Body of pancreas (tissue), 4 donors: Measurements from ENCODE around the gene PAX2. TPM values are rescaled to one million over a fixed set of nuclear protein-coding genes. Genes with fewer than 3 reads are reported as not detected.
A peak's percentile ranks its signal among the peaks of the same experiment; 100 is the strongest.

Experiments
- ATAC-seq: fragments of 150-250 bp; one replicate; pipeline ENCODE4 v1.9.1; 2016
- DNase-seq, 4 donors: peaks; one replicate each; pipeline ENCODE4 v3.0.0-alpha.2; 2019
- H3K27ac ChIP-seq, 4 donors: fragments of 200-600 bp; sonication (generic); 1 replicate in 3 of 4; 2 replicates in 1 of 4; pipeline versions ENCODE4 v1.5.1 to v1.6.1; 2016 to 2019; ENCODE audit warnings: mild to moderate bottlenecking in 1 of 4, mixed read lengths in 1 of 4, moderate library complexity in 1 of 4
- H3K27me3 ChIP-seq, 2 donors: fragments of 200-600 bp; sonication (generic); one replicate each; pipeline ENCODE4 v1.6.0; 2016; ENCODE audit warnings: mild to moderate bottlenecking in 1 of 2
- H3K36me3 ChIP-seq, 2 donors: fragments of 200-600 bp; sonication (generic); replicated peaks in 1 of 2; 2 replicates each; pipeline ENCODE4 v1.5.1; 2016; ENCODE audit warnings: low read depth in 2 of 2; ENCODE audit not compliant: insufficient read depth in 1 of 2
- H3K4me1 ChIP-seq: fragments of 200-600 bp; sonication (generic); one replicate; pipeline ENCODE4 v1.6.0; 2016
- H3K4me3 ChIP-seq, 2 donors: fragments of 200-600 bp; sonication (generic); 1 replicate in 1 of 2; 2 replicates in 1 of 2; pipeline ENCODE4 v1.5.1; 2016 to 2019
- H3K9me3 ChIP-seq, 3 donors: fragments of 200-600 bp; sonication (generic); 1 replicate in 2 of 3; 2 replicates in 1 of 3; pipeline ENCODE4 v1.5.1; 2016
- POLR2A ChIP-seq, 3 donors: fragments of 450-650 bp; IDR thresholded peaks; one replicate each; pipeline ENCODE4 v1.6.1; 2016; ENCODE audit warnings: antibody characterized with exemption in 3 of 3, mild to moderate bottlenecking in 2 of 3
- WGBS, 2 donors: methylation state at CpG; one replicate each; pipeline ENCODE4 v1.1.5; 2017; 5-methylcytosine and 5-hydroxymethylcytosine counted together
- intact Hi-C: fragments of 100-400 bp; cut with DNase I; formaldehyde crosslinking; loops from one replicate; pipeline ENCODE4 v1.15.1; 2023
- total RNA-seq, 2 donors: library from RNA; depleted of rRNA; stranded (reverse); fragments of >200 nt; gene quantifications; one replicate each; pipeline ENCODE4 v1.1.0, GENCODE V29; 2016
- TF ChIP-seq, protein P1 (sequence below), 7 experiments: fragments of 450-650 bp in 4 of 7; fragments of 200-600 bp in 3 of 7; sonication (generic) in 3 of 7; IDR thresholded peaks; one replicate each; pipeline ENCODE4 v1.5.1; 2016 to 2019; ENCODE audit warnings: antibody characterized with exemption in 7 of 7

PAX2 gene
- total RNA-seq, 2 donors from 2014 or later, result under 0.01 TPM; not detected in 1

DNA sequence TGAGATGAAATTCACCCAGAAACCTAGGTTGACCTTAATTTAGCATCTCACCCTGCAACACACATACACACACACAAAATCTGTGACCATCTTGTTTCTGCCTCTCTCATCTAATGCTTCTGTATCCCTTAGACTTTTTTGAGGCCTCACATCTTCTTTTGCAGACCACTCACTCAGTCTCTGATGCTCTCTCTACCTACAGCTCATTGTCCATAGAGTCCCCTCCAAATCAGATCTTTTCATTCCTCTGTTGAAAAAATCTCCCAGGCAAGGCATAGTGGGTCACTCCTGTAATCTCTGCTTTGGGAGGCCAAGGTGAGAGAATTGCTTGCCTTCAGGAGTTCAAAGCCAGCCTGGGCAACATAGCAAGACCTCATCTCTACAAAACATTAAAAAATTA lies 17.6 kb upstream of the PAX2 start:
- H3K4me1 ChIP-seq, result peaks cover 33% of the 10 kb centered on the region
- H3K27ac ChIP-seq, result no peak overlapping the region
- H3K4me3 ChIP-seq, result no peak overlapping the region
- no peaks in the 10 kb centered on the region for H3K9me3 ChIP-seq
- peaks cover 0 to 26% of the 10 kb centered on the region in 2 donors for H3K27me3 ChIP-seq
- DNase-seq, result no peak
- no peak for ATAC-seq
- intact Hi-C loops, result no loop called here
- H3K36me3 ChIP-seq, result no peaks in the 10 kb centered on the region
- TF ChIP-seq, protein P1, sequence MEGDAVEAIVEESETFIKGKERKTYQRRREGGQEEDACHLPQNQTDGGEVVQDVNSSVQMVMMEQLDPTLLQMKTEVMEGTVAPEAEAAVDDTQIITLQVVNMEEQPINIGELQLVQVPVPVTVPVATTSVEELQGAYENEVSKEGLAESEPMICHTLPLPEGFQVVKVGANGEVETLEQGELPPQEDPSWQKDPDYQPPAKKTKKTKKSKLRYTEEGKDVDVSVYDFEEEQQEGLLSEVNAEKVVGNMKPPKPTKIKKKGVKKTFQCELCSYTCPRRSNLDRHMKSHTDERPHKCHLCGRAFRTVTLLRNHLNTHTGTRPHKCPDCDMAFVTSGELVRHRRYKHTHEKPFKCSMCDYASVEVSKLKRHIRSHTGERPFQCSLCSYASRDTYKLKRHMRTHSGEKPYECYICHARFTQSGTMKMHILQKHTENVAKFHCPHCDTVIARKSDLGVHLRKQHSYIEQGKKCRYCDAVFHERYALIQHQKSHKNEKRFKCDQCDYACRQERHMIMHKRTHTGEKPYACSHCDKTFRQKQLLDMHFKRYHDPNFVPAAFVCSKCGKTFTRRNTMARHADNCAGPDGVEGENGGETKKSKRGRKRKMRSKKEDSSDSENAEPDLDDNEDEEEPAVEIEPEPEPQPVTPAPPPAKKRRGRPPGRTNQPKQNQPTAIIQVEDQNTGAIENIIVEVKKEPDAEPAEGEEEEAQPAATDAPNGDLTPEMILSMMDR (IDR thresholded peaks at IDR 0.05), result no peak
- TF ChIP-seq POLR2A (IDR thresholded peaks at IDR 0.05), result no peak

DNA sequence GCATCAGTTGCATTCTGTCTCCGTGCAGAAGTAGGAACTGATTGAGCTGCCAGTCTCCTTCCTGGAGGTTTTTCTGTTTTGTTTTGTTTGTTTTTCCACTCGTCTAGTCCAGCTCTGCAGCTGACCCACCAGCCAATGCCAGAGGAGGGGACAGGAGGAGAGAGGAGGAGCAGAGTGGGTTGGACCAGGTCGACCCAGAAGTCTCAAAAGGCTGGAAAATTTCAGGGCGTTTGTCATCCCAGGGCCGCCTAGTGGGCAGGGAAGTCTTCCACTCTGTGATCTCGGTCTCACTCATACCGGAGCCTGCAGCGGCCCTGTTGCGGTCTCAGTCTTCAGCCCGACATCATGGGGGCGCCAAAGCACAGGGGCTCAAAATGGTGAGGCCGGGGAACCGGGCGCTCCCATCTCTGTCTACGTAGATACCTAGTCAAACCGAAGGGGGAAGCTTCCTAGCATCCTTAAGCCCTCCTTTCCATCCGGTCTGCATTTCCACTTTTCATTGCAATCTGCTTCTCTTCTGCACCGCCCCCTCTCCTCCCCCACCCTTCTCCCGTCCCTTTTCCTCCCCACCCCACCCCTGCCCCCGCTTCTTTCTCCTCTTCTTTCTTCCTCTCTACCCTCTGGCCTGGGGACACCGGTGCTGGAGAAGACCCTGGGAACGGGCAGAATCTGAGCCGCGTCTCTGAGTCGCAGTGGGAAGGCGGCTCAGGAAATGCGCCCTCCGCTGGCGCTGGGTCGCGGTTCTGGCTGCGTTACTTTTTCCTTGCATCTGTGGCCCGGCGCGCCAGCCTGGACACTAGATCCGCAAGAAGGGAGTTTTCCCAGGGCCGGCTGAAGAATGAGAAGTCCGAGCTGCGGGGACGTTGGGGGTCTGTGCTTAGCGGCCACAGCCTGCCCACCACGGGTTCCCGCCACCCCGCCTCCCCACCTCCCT lies 16.2 kb upstream of the PAX2 start:
- Histone ChIP-seq H3K27me3 (peaks cover 0 to 26% of the 10 kb centered on the region in 2 donors), H3K27ac (no peak overlapping the region), H3K4me1 (peaks cover 31% of the 10 kb centered on the region), H3K4me3 (no peak overlapping the region), H3K36me3 (no peaks in the 10 kb centered on the region), H3K9me3 (no peaks in the 10 kb centered on the region)
- DNase-seq (peak; percentile 36 to 58 (median 44)), ATAC-seq (peak; percentile 33)
- WGBS, 2 donors, result 1 to 2% methylated on average over 35 to 44 of the region's 44 CpGs
- intact Hi-C loops, result no loop called here
- TF ChIP-seq, protein P1 (IDR thresholded peaks at IDR 0.05), result peak in 6 of 7 experiments; percentile 7 to 31 (median 16)
- no peak for TF ChIP-seq POLR2A (IDR thresholded peaks at IDR 0.05)

DNA sequence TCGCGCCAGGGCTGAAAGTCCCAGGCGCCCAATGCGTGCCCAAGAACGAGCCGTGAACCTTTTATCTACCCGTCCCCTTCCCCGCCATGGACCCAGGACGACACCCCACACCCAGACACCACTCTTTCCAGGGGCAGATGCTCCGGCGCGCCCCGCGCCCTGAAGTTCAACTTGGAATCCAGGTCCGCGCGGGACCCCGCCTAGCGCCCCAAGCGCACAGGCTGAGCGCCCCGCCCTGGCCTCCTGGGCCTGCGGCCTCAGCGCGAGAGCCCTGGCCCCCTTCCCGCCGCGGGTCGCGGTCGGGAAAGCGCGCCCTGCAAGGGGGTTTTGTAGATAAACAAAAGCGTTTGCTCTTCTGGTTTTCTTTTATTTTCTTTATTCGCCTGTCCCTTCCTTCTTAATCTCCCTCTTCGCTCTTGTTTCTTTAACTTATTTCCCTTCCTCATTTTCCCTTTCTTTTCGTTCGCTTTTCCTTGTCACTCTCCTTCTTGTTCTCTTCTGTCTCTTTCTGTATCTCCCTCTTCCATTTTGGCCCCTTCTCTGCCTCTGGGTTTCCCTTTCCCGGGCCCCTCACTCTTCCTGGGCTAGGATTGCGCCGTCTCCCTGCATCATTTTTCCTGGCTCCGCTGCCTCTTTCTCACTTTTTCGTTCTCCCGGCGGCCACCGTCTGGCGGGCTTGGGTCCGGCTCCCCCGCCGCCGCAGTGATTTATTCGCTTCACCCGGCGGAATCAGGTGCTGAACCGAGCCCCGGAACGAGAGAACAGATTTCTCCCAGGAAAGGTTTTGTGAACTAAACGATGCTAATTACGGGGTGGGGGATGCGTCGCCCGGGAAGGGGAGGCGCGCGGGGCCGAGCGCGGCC lies 15.3 kb upstream of the PAX2 start:
- WGBS, 2 donors, result 2 to 4% methylated on average over 60 to 68 of the region's 68 CpGs
- Histone ChIP-seq H3K36me3 (no peaks in the 10 kb centered on the region), H3K27me3 (peaks cover 0 to 18% of the 10 kb centered on the region in 2 donors), H3K4me1 (peaks cover 30% of the 10 kb centered on the region), H3K4me3 (peak overlapping the region in 1 of 2 donors; percentile 4), H3K27ac (no peak overlapping the region), H3K9me3 (no peaks in the 10 kb centered on the region)
- ATAC-seq (no peak), DNase-seq (no peak)
- TF ChIP-seq, protein P1 (IDR thresholded peaks at IDR 0.05), result no peak
- no peak for TF ChIP-seq POLR2A (IDR thresholded peaks at IDR 0.05)
- intact Hi-C loops, result no loop called here

DNA sequence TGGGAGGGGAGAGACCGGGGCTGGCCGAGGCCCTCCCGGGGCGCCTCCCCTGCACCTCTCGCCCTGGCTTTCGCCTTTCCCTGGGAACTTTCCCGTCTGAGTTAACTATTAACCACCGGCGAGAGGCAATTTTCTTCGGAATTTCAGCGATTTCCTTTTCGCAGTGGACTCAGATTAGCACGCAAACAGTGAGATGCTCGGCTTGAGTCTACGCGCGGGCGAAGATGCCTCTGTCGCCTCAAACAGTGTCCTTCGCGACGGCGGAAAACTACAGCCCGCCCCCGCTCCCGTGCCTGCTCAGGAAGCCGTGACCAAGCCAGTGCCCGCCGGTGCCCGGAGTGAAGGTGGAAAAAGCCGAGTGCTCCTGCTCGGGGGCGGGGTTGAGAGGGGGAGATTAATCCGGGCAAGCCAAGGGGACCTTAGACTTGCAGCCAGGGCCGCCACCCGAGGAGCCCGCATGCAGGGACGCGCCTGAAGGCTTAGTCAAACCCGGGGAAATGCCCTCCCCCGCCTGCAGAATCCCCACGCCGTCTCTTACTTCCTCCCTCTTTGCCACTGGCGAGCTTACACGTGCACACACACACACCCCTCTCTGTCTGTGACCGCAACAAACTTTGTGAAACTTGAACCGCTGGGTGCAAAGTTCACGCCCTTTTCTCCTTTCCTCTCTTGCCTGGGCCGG lies 14.5 kb upstream of the PAX2 start:
- peak overlapping the region in 1 of 2 donors; percentile 4 for H3K4me3 ChIP-seq
- TF ChIP-seq, protein P1 (IDR thresholded peaks at IDR 0.05), result no peak
- H3K9me3 ChIP-seq, result no peaks in the 10 kb centered on the region
- no peak overlapping the region for H3K27ac ChIP-seq
- peaks cover 0 to 13% of the 10 kb centered on the region in 2 donors for H3K27me3 ChIP-seq
- H3K36me3 ChIP-seq, result no peaks in the 10 kb centered on the region
- H3K4me1 ChIP-seq, result peaks cover 30% of the 10 kb centered on the region
- intact Hi-C loops, result no loop called here
- 2 to 4% methylated on average over 23 to 49 of the region's 49 CpGs for WGBS, 2 donors
- DNase-seq (peak in 3 of 4 donors; percentile 25 to 54 (median 32)), ATAC-seq (peak; percentile 48)
